ENCODE data around the gene OXLD1.
A peak's percentile ranks its signal among the peaks of the same experiment; 100 is the strongest.

OXLD1 gene

GRCh38 chr17:81683584-81684441 is 17.4 kb upstream of the OXLD1 start, which contains the start of the genes ARL16 and HGS:
Gene ARL16, minus strand, starts transcription at chr17:81683797. Its CDS starts 44 bp downstream, at chr17:81683753.
Gene HGS, plus strand, starts transcription at chr17:81684011. Its CDS starts 56 bp downstream, at chr17:81684067.
- no peaks in the 10 kb centered on the region for H3K9me3 ChIP-seq
- no peaks in the 10 kb centered on the region for H3K27me3 ChIP-seq
- peak; percentile 98 for DNase-seq
- peak within 1 kb of the TSS; percentile 92 for H3K4me3 ChIP-seq (ENCODE audit: low read depth, low read length)
- H3K4me1 ChIP-seq: no peaks in the 10 kb centered on the region
- peaks cover 31% of the 10 kb centered on the region for H3K36me3 ChIP-seq
- TF ChIP-seq CTCF (IDR thresholded peaks at IDR 0.05; ENCODE audit: low read depth, low read length): no peak

GRCh38 chr17:81683208-81683583 is 16.8 kb upstream of the OXLD1 start:
- H3K4me1 ChIP-seq: no peaks in the 10 kb centered on the region
- peak overlapping the region; percentile 92 for H3K4me3 ChIP-seq (ENCODE audit: low read depth, low read length)
- no peak for DNase-seq
- H3K9me3 ChIP-seq: no peaks in the 10 kb centered on the region
- TF ChIP-seq CTCF (IDR thresholded peaks at IDR 0.05; ENCODE audit: low read depth, low read length): no peak
- H3K27me3 ChIP-seq: no peaks in the 10 kb centered on the region
- H3K36me3 ChIP-seq: peaks cover 25% of the 10 kb centered on the region

GRCh38 chr17:81682565-81683207 is 16.3 kb upstream of the OXLD1 start:
- Histone ChIP-seq H3K9me3 (no peaks in the 10 kb centered on the region), H3K36me3 (peaks cover 20% of the 10 kb centered on the region), H3K4me3 (ENCODE audit: low read depth, low read length) (peak overlapping the region; percentile 92), H3K27me3 (no peaks in the 10 kb centered on the region), H3K4me1 (no peaks in the 10 kb centered on the region)
- TF ChIP-seq CTCF (IDR thresholded peaks at IDR 0.05; ENCODE audit: low read depth, low read length): no peak
- no peak for DNase-seq

- Histone ChIP-seq H3K4me3 (ENCODE audit: low read depth, low read length) (no peak overlapping the region), H3K4me1 (no peaks in the 10 kb centered on the region)
Observed at GRCh38 chr17:81681672-81682071, 15.3 kb upstream of the OXLD1 start.

GRCh38 chr17:81680150-81680549 is 13.7 kb upstream of the OXLD1 start:
- H3K4me3 ChIP-seq (ENCODE audit: low read depth, low read length): no peak overlapping the region
- no peaks in the 10 kb centered on the region for H3K27me3 ChIP-seq
- no peaks in the 10 kb centered on the region for H3K9me3 ChIP-seq
- TF ChIP-seq CTCF (IDR thresholded peaks at IDR 0.05; ENCODE audit: low read depth, low read length): no peak
- H3K4me1 ChIP-seq: no peaks in the 10 kb centered on the region
- H3K36me3 ChIP-seq: no peaks in the 10 kb centered on the region
- DNase-seq: no peak

More at GRCh38 chr17:81681672-81682071, 15.3 kb upstream of the OXLD1 start:
- DNase-seq: no peak
- no peaks in the 10 kb centered on the region for H3K9me3 ChIP-seq
- TF ChIP-seq CTCF (IDR thresholded peaks at IDR 0.05; ENCODE audit: low read depth, low read length): no peak
- H3K36me3 ChIP-seq: peaks cover 10% of the 10 kb centered on the region
- no peaks in the 10 kb centered on the region for H3K27me3 ChIP-seq

- Histone ChIP-seq H3K9me3 (no peaks in the 10 kb centered on the region), H3K4me3 (ENCODE audit: low read depth, low read length) (no peak overlapping the region), H3K27me3 (no peaks in the 10 kb centered on the region), H3K4me1 (no peaks in the 10 kb centered on the region), H3K36me3 (peaks cover 10% of the 10 kb centered on the region)
- no peak for TF ChIP-seq CTCF (IDR thresholded peaks at IDR 0.05; ENCODE audit: low read depth, low read length)
- DNase-seq: no peak
Observed at GRCh38 chr17:81676906-81677305, 10.5 kb upstream of the OXLD1 start.
